GM10847 (cell line): ENCODE measurements around the gene ERBB2.

Experiments
- POLR2A ChIP-seq: IDR thresholded peaks from 2 replicates; pipeline ENCODE4 v1.6.1; 2011; ENCODE audit not compliant: insufficient read length; ENCODE audit errors: extremely low read depth

Gene ERBB2

GRCh38 chr17:39672522-39673334 lies 27.1 kb upstream of the ERBB2 start:
- TF ChIP-seq POLR2A, result no peak

- no peak for TF ChIP-seq POLR2A
Measured at GRCh38 chr17:39673335-39674081, 26.4 kb upstream of the ERBB2 start.

GRCh38 chr17:39674179-39674578 lies 25.7 kb upstream of the ERBB2 start:
- no peak for TF ChIP-seq POLR2A

DNA sequence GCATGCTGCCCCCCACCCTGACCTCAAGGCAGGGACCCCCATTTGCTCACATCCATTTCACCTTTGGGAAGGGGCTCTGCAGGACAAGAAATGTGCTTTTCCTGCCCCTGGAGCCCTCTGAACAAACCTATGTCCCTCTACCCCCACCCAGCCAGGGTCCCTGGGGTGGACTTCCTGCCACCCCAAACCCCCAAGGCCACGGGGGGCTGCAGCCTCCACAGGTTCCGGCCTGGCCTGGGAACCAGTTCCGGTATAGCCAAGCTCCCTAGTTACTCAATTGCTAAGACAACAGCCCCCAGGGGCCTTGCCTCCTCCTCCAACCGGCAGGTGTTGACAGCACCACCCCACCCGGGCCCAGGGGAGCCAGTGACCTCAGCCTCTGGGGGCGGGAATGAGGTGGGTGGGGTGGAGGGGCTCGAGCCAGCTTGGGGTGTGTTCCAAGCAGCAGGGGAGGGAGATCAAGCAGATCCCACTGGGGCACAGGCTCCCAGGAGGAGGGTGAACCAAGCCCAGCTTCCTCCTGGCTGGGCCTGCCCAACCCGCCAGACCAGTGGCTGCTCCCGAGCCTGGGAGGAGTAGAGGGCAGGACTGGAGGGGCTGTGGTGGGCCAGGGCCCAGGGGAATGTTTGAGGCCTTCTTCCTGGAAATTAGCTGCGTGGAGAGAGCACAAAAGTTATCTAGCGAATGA lies 25.0 kb upstream of the ERBB2 start:
- TF ChIP-seq POLR2A, result no peak

DNA sequence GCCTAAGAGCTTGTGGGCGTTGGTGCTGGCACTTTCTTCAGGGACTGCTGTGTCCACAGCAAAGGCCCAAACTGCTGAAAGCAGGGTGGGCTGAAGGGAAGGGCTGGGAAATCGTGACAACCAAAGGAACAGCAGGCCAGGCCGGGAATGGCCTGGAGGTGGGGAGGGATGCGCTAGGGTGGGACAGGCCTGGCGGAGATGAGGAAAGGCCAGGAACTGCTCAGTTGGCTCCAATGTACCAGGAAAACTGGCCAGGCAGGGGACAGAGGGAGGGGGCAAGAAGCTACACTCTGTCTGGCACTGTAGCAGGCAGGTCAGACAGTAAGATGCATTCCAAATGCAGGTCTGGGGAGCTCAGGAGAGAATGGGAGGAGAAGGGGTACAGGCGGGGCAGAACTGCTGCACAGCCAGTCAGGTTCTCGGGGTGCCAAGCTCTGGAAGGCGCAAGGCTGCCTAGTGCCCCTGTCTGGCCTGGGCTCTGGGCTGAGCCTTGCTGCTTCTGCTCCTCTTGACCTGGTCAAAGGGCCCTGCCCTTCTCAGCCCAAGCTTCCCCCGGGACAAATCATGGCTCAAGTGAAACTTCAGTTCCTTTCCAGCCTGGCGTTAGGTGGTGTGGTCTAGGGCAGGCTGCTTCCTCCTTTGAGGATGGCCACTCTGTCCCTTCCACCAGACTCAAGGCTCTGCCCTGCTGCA lies 24.3 kb upstream of the ERBB2 start:
- TF ChIP-seq POLR2A, result no peak

- TF ChIP-seq POLR2A, result no peak
Measured at GRCh38 chr17:39676198-39676819, 23.6 kb upstream of the ERBB2 start.

DNA sequence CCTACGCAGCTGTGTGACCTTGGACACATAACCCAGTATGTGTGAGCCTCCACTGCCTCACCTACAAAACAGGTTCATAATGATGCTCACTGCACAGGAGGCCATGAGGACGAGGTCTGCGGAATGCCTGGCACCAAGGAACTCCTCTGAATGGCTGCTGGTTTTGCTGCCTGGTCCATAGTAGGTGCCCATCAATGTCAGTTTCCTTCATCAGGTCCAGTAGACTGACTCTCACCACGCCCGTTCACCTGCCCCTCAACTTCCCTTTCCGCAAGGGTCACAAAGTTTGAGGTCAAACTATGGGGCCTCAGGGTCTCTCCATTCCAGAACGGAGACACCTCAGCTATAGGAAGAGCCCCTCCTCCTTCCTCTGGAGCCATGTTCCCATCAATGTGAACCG lies 22.8 kb upstream of the ERBB2 start:
- TF ChIP-seq POLR2A, result no peak

DNA sequence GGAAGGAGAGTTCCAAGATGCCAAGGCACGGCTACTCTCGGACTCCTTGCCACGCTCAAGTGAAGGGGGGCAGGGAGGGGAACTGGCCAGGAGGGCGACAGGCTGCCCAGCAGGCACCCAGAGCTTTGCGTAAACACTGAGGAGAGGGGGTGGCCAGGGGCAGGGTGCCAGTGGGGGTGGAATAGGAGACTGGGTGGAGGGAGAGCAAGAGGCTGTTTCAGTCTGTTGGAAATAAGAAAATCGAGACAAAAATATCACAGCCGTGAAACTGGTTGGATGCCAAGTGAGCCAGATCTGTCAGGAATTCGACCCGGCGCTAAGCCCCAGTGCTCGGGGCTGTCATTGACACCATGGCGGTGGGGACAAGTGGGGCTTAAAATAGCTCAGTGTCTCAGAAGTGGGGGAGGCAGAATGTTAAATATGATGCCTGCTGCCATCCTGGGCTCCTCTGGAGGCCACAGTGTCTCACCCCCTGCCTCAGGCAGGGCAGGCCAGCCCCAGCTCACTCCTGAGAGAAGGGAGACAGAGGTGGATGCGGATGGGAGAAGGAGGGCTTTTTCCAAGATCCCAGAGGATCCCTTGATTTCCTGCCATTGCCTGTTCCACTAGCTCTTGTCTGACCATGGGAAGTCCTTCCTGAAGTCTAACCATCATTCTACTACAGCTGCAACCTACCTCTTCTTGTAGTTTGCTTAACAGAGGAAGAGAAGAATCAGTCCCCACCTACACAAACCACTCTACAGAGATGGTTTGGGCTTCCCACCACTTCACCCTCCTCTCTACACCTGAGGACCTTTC lies 22.1 kb upstream of the ERBB2 start:
- TF ChIP-seq POLR2A, result no peak

GRCh38 chr17:39678340-39679116 lies 21.3 kb upstream of the ERBB2 start:
- TF ChIP-seq POLR2A, result no peak

DNA sequence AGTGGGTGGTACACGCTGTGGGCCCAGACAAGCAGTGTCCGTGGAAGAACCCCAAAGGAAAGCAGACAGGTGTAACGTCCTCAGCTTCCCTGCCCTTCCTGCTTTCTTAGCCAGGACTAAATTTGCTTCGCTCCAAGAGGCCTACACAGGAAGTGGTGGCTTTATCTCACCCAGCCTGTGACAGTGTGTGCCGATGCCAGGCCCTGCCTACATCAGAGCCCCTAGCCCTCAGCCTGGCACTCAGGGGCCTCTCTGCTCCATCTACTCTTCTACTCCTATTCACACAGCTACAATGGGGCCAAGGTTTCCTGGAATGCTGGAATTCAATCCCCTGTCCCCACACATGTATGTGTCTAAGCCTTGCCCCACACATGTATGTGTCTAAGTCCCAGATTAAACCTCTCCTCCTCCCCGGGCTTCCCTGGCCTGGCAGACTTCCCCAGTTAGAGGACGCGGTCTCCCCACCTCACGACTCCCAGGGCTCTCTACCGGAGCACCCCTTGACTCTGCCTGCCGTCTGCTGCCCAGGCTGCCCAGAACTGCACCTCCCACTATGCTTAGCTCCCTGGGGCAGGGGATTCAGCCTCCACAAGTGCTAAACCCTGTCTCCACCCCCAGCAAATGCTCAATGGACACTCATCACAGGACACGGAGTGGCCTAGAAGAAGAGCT lies 20.2 kb upstream of the ERBB2 start:
- TF ChIP-seq POLR2A, result no peak

DNA sequence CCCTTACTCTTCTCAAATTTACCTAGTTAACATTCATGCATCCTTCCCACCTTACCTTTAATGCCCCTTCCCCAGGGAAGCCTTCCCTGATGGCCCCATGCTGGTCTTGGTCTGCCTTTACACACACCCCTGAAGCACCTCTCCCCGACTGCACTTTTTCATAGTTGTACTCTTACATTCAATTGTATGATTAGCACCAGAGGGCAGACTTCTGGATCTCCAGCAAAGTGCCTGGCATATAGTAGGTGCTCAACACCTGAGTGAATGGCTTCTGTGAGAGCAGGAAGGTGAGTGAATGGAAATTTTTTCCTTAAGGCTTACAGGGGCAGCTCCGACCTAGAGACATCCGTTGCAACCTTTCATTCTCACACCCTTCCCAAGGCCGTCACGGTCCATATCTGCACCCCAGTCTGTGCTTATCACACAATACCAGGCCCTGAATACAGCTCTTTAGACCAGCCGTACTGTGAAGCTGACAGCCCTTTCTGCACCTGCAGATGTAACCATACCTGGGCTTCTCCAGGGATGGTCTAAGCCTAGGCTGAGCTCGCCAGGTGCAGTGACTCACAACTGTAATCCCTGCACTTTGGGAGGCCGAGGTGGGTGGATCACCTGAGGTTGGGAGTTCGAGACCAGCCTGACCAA lies 16.4 kb upstream of the ERBB2 start:
- no peak for TF ChIP-seq POLR2A

DNA sequence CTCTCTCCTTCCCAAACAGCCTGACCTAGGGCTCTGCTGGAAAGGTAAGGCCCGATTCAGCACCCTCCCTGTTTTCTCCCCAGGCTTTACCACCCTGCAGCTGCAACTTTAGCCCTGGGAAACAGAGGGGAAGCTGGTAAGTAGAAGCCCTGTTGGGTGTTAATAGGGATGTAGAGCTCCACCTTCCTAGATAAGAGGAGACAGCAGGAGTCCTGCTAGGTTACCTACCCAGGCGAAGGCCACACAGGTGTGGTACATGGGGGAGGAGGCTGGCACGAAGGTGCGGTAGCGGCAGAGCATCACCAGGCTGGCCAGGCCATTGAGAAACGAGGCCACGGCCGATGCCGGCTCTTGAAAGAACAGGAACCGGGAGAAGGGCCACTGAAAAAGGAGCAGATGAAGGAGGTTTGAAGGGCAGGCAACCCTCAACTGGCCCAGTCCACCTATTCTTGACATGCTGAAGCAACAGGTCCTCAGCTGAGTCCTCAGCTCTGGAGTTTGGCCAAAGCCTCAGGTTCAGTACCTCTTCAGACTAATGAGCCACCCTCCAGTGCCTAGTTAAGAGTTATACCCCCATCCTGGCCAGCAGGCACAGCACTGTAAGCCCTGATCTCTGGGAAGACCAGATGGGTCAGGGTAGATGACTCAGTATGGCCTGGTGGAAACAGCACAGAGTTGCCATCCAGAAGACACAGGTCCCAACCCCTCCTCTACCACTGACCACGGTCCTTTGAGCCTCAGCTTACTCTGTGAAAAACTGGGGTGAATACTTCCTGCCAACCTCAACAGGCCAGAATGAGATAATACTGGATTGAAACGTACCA lies 15.3 kb upstream of the ERBB2 start:
- TF ChIP-seq POLR2A, result no peak

- no peak for TF ChIP-seq POLR2A
Measured at GRCh38 chr17:39687101-39687545, 12.7 kb upstream of the ERBB2 start.
